Amniotic epithelial cell (primary cell): Measurements from ENCODE around the gene ABCB9.
"Not testable (repeated sequence)": the region's sequence is repeated elsewhere in the genome, so short reads cannot be mapped to it uniquely, and the experiment has no call there.

Source experiments
- DNase-seq: peaks from one replicate; pipeline ENCODE4 v3.0.0-alpha.2; 2010; ENCODE audit warnings: low read depth

The ABCB9 gene

GRCh38 chr12:122937622-122938091, 28.6 kb downstream of the ABCB9 start:
- DNase-seq = peak; percentile 72

- no peak for DNase-seq
These were observed 30.9 kb downstream of the ABCB9 start for GRCh38 chr12:122935318-122935717.

- DNase-seq = no peak
These were observed 31.5 kb downstream of the ABCB9 start for GRCh38 chr12:122934722-122935121.

- no peak for DNase-seq
These were observed 34.1 kb downstream of the ABCB9 start for GRCh38 chr12:122932207-122932606.

GRCh38 chr12:122929812-122930211, 36.5 kb downstream of the ABCB9 start:
- DNase-seq = no peak

GRCh38 chr12:122929148-122929538, 37.1 kb downstream of the ABCB9 start:
- DNase-seq = no peak

GRCh38 chr12:122928404-122929147, 37.7 kb downstream of the ABCB9 start:
- DNase-seq = no peak

GRCh38 chr12:122927756-122928403, 38.4 kb downstream of the ABCB9 start:
- DNase-seq = no peak

- no peak for DNase-seq
These were observed 44.3 kb downstream of the ABCB9 start for GRCh38 chr12:122921917-122922316.

- no peak for DNase-seq
These were observed 45.6 kb downstream of the ABCB9 start for GRCh38 chr12:122920687-122921086.

GRCh38 chr12:122918827-122919226, 47.4 kb downstream of the ABCB9 start:
- no peak for DNase-seq

GRCh38 chr12:122917507-122918121, 48.6 kb downstream of the ABCB9 start:
- DNase-seq = peak; percentile 75

GRCh38 chr12:122909442-122910288, 56.6 kb downstream of the ABCB9 start:
- no peak for DNase-seq

- DNase-seq = no peak
These were observed 57.3 kb downstream of the ABCB9 start for GRCh38 chr12:122908915-122909314.

- not testable (repeated sequence) for DNase-seq
These were observed 61.0 kb downstream of the ABCB9 start for GRCh38 chr12:122905258-122905657.

- no peak for DNase-seq
These were observed 62.6 kb downstream of the ABCB9 start for GRCh38 chr12:122903693-122904034.

- no peak for DNase-seq
These were observed 63.2 kb downstream of the ABCB9 start for GRCh38 chr12:122902854-122903692.

GRCh38 chr12:122899887-122900286, 66.4 kb downstream of the ABCB9 start:
- no peak for DNase-seq

GRCh38 chr12:122896662-122897061, 69.6 kb downstream of the ABCB9 start:
- DNase-seq = no peak

GRCh38 chr12:122895704-122896636, 70.3 kb downstream of the ABCB9 start, which contains the start of gene VPS37B:
Gene VPS37B (minus strand): TSS chr12:122896124. CDS start chr12:122896062, 62 bp downstream.
- DNase-seq = peak; percentile 71
